Measurements from ENCODE around the gene TTBK1.

- no peak for TF ChIP-seq CTCF (IDR thresholded peaks at IDR 0.05)
- no peak for TF ChIP-seq POLR2A (IDR thresholded peaks at IDR 0.05)
These were observed 42.7 kb upstream of the TTBK1 start for GRCh38 chr6:43200541-43200940.
